ENCODE measurements around the gene ATF3. TPM values are rescaled to one million over a fixed set of nuclear protein-coding genes. Genes with fewer than 3 reads are reported as not detected.

Gene ATF3
- total RNA-seq, 1 donor from 2014 or later = 28.9 TPM

- no peak overlapping the region for H3K4me3 ChIP-seq
- ATAC-seq (no peak), DNase-seq (no peak)
- TF ChIP-seq CTCF (IDR thresholded peaks at IDR 0.05) = no peak
- peaks cover 9% of the 10 kb centered on the region for H3K4me1 ChIP-seq
- peaks cover 4% of the 10 kb centered on the region for H3K36me3 ChIP-seq
- H3K9me3 ChIP-seq = no peaks in the 10 kb centered on the region
- intact Hi-C loops (cut with DNase I) = no loop called here
- H3K27ac ChIP-seq = no peak overlapping the region
- H3K27me3 ChIP-seq = no peaks in the 10 kb centered on the region
These were observed 17.4 kb downstream of the ATF3 start for GRCh38 chr1:212625781-212626450.

- intact Hi-C loops (cut with DNase I) = no loop called here
- H3K27me3 ChIP-seq = no peaks in the 10 kb centered on the region
- TF ChIP-seq CTCF (IDR thresholded peaks at IDR 0.05) = no peak
These were observed 19.5 kb downstream of the ATF3 start for GRCh38 chr1:212628046-212628445.

GRCh38 chr1:212628813-212629415, 20.4 kb downstream of the ATF3 start:
- intact Hi-C loops (cut with DNase I) = no loop called here
- DNase-seq (no peak), ATAC-seq (peak; percentile 41)
- no peak overlapping the region for H3K27ac ChIP-seq
- H3K9me3 ChIP-seq = no peaks in the 10 kb centered on the region
- no peaks in the 10 kb centered on the region for H3K36me3 ChIP-seq
- H3K4me3 ChIP-seq = no peak overlapping the region
- peaks cover 9% of the 10 kb centered on the region for H3K4me1 ChIP-seq
- no peak for TF ChIP-seq CTCF (IDR thresholded peaks at IDR 0.05)
- H3K27me3 ChIP-seq = no peaks in the 10 kb centered on the region

More at GRCh38 chr1:212628046-212628445, 19.5 kb downstream of the ATF3 start:
- Histone ChIP-seq H3K9me3 (no peaks in the 10 kb centered on the region), H3K27ac (no peak overlapping the region), H3K36me3 (no peaks in the 10 kb centered on the region), H3K4me3 (no peak overlapping the region), H3K4me1 (peaks cover 9% of the 10 kb centered on the region)
- DNase-seq (no peak), ATAC-seq (no peak)

GRCh38 chr1:212629450-212630157, 21.0 kb downstream of the ATF3 start:
- H3K36me3 ChIP-seq = no peaks in the 10 kb centered on the region
- no peak overlapping the region for H3K4me3 ChIP-seq
- ATAC-seq (no peak), DNase-seq (no peak)
- intact Hi-C loops (cut with DNase I) = no loop called here
- TF ChIP-seq CTCF (IDR thresholded peaks at IDR 0.05) = no peak
- H3K9me3 ChIP-seq = no peaks in the 10 kb centered on the region
- H3K4me1 ChIP-seq = peaks cover 10% of the 10 kb centered on the region
- H3K27ac ChIP-seq = no peak overlapping the region
- no peaks in the 10 kb centered on the region for H3K27me3 ChIP-seq

- H3K9me3 ChIP-seq = no peaks in the 10 kb centered on the region
- DNase-seq (peak; percentile 81), ATAC-seq (peak; percentile 97)
- H3K27ac ChIP-seq = no peak overlapping the region
- TF ChIP-seq CTCF (IDR thresholded peaks at IDR 0.05) = peak; percentile 87
- intact Hi-C loops (cut with DNase I) = no loop called here
- no peaks in the 10 kb centered on the region for H3K27me3 ChIP-seq
- H3K4me1 ChIP-seq = peaks cover 17% of the 10 kb centered on the region
- no peaks in the 10 kb centered on the region for H3K36me3 ChIP-seq
- H3K4me3 ChIP-seq = no peak overlapping the region
These were observed 21.8 kb downstream of the ATF3 start for GRCh38 chr1:212630158-212630900.
